T-helper 1 cell treated with Interleukin-12 subunit alpha and Interleukin-12 subunit beta and Interleukin-4 antibody, amounts not matched to agents 30 μg/mL and 1 μg/mL, for 36 hours (primary cell): ENCODE measurements around the gene SLC47A1.
A peak's percentile ranks its signal among the peaks of the same experiment; 100 is the strongest.
"Not testable (repeated sequence)": the region's sequence is repeated elsewhere in the genome, so short reads cannot be mapped to it uniquely, and the experiment has no call there.

ENCODE experiments used
- H3K27ac Mint-ChIP-seq: one replicate; pipeline ENCODE4 v1.8.0; 2021; ENCODE audit warnings: mild to moderate bottlenecking, mixed read lengths
- H3K27me3 Mint-ChIP-seq: one replicate; pipeline ENCODE4 v1.8.0; 2021; ENCODE audit warnings: low read depth, mixed read lengths
- H3K36me3 Mint-ChIP-seq: one replicate; pipeline ENCODE4 v1.8.0; 2021; ENCODE audit warnings: low read depth, mixed read lengths
- H3K4me1 Mint-ChIP-seq: one replicate; pipeline ENCODE4 v1.8.0; 2021; ENCODE audit warnings: low read depth, mixed read lengths
- H3K4me3 Mint-ChIP-seq: one replicate; pipeline ENCODE4 v1.8.0; 2021; ENCODE audit warnings: mild to moderate bottlenecking, moderate library complexity, mixed read lengths
- H3K9me3 Mint-ChIP-seq: one replicate; pipeline ENCODE4 v1.8.0; 2021; ENCODE audit warnings: mixed read lengths

SLC47A1 gene, protein sequence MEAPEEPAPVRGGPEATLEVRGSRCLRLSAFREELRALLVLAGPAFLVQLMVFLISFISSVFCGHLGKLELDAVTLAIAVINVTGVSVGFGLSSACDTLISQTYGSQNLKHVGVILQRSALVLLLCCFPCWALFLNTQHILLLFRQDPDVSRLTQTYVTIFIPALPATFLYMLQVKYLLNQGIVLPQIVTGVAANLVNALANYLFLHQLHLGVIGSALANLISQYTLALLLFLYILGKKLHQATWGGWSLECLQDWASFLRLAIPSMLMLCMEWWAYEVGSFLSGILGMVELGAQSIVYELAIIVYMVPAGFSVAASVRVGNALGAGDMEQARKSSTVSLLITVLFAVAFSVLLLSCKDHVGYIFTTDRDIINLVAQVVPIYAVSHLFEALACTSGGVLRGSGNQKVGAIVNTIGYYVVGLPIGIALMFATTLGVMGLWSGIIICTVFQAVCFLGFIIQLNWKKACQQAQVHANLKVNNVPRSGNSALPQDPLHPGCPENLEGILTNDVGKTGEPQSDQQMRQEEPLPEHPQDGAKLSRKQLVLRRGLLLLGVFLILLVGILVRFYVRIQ

DNA sequence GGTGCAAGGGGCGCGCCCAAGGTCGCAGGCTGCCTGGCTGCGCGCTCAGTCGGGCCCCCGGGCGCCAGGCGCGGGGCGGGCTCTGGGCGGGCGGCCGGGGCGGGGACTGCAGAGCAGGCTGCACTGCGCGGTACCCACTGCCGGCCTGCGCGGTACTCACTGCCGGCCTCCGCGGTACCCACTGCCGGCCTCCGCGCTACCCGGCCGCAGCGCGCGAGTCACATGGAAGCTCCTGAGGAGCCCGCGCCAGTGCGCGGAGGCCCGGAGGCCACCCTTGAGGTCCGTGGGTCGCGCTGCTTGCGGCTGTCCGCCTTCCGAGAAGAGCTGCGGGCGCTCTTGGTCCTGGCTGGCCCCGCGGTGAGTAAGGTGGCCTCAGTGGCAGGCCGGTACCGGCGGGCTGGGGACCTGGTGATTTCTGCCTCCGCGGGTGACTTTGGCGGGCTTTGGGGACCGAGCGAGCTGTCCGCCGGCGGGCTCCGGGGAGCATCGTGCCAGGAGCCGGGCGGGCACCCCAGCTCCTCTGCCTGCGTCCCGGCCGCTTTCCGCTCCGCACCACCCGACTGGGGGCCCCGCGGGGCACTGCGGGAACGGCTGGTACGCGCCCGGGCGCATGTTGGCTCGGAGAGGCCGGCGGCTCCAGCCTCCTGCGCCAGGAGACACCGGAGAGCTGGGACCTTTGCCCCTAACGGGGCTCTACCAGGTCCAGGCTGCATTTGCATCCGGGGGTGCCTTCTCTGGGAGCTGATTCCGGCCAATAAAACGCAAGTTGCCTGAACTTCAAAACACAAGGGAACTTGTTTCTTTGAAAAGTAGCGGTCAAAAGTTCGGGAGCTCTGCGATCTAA lies at the start of gene SLC47A1:
Gene SLC47A1 (plus strand): TSS at position 137 of the 844 bp plus-strand sequence. CDS start 86 bp downstream, at position 223.
- H3K9me3 Mint-ChIP-seq: no peaks in the 10 kb centered on the region
- H3K36me3 Mint-ChIP-seq: no peaks in the 10 kb centered on the region
- peaks cover 53% of the 10 kb centered on the region for H3K27me3 Mint-ChIP-seq
- H3K4me1 Mint-ChIP-seq: peaks cover 1% of the 10 kb centered on the region
- H3K4me3 Mint-ChIP-seq: peak within 1 kb of the TSS; percentile 45
- no peak within 1 kb of the TSS for H3K27ac Mint-ChIP-seq

DNA sequence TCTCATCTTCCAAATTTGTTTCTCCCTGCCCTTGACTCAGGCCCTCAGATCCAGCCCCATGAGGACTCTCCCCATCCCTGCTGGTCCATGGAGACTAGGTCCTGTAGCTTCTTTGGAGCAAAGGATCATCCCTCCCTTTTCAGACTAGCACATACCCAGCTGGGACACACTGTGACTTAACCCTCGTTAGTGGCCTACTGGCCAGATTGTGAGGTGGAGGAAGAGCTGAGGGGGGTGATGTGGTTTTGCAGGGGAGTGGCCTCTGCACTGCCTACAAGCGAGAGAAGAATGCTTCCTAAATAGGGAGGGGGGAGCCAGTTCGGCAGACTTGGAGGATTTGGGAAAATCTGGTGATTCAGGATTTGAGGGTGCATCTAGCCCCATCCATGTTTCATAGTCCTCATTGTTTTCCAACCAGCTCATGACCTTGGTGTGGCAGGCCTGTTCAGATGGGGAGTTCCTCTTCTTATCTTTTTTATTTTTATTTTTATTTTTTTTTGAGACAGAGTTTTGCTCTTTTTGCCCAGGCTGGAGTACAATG lies 47.8 kb upstream of the SLC47A1 start:
- H3K9me3 Mint-ChIP-seq: no peaks in the 10 kb centered on the region
- no peak overlapping the region for H3K4me3 Mint-ChIP-seq
- no peaks in the 10 kb centered on the region for H3K27me3 Mint-ChIP-seq
- H3K36me3 Mint-ChIP-seq: no peaks in the 10 kb centered on the region
- H3K4me1 Mint-ChIP-seq: no peaks in the 10 kb centered on the region
- H3K27ac Mint-ChIP-seq: no peak overlapping the region

DNA sequence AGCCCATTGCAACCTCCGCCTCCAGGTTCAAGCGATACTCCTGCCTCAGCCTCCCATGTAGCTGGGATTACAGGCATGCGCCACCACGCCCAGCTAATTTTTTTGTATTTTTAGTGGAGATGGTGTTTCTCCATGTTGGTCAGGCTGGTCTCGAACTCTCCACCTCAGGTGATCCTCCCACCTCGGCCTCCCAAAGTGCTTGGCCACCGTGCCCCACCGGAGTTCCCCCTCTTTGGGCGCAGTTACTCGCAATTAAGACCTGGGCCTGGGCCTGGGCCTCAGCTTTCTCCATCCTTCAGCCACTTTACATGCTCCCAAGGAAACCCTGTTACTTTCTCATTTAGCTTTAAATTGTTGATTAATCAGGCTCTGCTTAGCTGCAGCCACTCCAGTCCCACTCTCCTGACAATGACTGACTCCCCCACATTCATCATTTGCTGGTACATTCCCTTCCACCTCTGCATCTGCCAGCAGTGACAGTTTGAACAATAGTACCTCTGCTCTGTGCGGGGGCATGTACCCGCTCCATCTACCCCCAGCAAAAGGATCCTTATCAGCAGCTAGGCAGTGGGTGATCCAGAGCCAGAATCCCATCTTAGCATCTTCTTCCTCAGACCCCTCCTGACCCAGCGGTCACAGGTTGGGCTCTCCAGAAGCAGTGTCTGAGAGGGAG lies 47.2 kb upstream of the SLC47A1 start:
- Mint-ChIP-seq H3K27ac (no peak overlapping the region), H3K27me3 (no peaks in the 10 kb centered on the region), H3K4me3 (no peak overlapping the region), H3K4me1 (no peaks in the 10 kb centered on the region), H3K9me3 (no peaks in the 10 kb centered on the region), H3K36me3 (no peaks in the 10 kb centered on the region)

DNA sequence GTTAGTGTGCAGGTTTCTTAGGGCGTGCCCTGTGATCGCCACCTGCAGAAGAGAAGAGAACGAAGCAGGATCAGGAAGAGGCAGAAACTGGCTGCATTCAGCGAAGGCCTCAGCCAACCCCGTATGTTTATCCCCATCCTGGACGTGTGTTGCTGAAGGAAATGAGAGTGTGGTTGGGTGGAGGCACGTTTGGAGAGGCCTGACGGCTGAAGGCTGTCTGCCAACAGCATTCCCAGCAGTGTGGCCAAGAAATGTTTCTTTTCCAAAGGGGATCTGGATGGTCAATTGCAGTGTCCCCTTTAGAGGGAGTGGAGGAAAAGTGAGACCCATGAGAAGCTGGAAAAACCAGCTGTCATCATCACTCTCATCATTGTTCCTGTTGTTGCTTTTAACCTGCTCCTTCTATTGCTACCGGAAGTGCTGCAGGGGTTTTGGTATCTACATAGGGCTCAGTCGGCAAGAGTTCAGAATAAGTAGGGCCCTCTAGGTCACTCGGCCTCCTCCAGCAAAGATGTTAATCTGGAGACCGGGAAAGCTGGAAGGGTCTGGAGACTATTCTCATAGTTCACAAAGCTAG lies 46.5 kb upstream of the SLC47A1 start:
- no peak overlapping the region for H3K4me3 Mint-ChIP-seq
- no peaks in the 10 kb centered on the region for H3K27me3 Mint-ChIP-seq
- H3K9me3 Mint-ChIP-seq: no peaks in the 10 kb centered on the region
- no peaks in the 10 kb centered on the region for H3K4me1 Mint-ChIP-seq
- no peak overlapping the region for H3K27ac Mint-ChIP-seq
- no peaks in the 10 kb centered on the region for H3K36me3 Mint-ChIP-seq

DNA sequence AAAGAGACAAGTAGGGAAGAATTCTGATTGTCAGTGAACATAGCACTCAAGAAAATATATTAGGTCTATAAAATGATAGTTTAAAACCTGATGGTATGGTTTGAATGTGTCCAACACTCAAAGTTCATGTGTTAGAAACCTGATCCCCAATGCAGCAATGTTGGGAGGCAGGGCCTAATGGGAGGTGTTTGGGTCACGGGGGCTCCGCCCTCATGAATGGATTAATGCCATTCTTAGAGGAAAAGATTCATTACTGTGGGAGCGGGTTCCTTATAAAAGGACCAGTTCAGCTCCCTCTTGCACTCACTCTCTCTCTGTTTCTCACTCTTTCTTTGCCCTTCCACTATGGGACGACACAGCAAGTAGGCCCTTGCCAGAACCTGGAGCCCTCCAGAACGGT lies 41.5 kb upstream of the SLC47A1 start:
- no peaks in the 10 kb centered on the region for H3K27me3 Mint-ChIP-seq
- no peaks in the 10 kb centered on the region for H3K36me3 Mint-ChIP-seq
- no peaks in the 10 kb centered on the region for H3K4me1 Mint-ChIP-seq
- no peak overlapping the region for H3K27ac Mint-ChIP-seq
- no peak overlapping the region for H3K4me3 Mint-ChIP-seq
- H3K9me3 Mint-ChIP-seq: no peaks in the 10 kb centered on the region

DNA sequence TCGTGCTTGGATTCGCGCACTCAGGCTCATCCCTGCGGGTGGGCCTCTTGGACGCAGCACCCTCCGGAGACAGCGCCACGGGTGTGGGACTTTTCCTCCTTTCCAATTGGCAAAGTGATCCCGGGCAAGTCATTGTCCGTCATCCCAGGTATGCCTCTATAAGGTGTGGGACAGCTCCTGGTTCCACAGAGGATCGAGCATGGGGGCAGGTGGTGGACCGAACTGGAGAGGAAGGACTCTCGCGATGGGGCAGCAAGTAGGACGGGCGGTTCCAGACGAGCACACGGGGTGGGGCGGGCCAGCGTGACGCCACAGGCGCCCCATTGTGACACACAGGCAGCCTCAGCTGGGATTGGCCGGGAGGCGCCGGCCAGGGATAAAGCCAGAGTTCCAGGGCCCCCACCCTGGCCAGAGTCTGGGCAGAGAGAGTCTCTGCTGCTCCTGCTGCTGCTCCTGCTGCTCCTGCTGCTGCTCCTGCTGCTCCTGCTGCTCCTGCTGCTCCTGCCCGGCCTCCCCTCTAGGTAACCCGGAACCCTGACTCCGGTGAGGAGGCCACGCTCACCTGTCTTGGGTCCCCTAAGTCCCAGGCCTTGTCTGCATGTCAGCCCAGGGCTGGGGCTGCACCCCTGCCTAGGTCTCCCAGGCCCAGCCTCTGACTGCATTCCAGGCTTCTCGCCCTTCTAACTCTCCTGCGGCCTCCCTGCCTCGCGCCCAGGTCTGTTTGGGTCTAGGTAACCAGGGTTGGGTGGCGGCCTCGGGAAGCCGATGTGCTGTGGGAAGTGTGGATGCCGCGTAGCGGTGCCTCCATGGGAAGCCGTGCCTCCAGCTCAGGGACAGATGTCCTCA lies 38.5 kb upstream of the SLC47A1 start:
- Mint-ChIP-seq H3K36me3 (no peaks in the 10 kb centered on the region), H3K27me3 (peaks cover 1% of the 10 kb centered on the region), H3K27ac (no peak overlapping the region), H3K4me3 (no peak overlapping the region), H3K9me3 (no peaks in the 10 kb centered on the region), H3K4me1 (no peaks in the 10 kb centered on the region)

DNA sequence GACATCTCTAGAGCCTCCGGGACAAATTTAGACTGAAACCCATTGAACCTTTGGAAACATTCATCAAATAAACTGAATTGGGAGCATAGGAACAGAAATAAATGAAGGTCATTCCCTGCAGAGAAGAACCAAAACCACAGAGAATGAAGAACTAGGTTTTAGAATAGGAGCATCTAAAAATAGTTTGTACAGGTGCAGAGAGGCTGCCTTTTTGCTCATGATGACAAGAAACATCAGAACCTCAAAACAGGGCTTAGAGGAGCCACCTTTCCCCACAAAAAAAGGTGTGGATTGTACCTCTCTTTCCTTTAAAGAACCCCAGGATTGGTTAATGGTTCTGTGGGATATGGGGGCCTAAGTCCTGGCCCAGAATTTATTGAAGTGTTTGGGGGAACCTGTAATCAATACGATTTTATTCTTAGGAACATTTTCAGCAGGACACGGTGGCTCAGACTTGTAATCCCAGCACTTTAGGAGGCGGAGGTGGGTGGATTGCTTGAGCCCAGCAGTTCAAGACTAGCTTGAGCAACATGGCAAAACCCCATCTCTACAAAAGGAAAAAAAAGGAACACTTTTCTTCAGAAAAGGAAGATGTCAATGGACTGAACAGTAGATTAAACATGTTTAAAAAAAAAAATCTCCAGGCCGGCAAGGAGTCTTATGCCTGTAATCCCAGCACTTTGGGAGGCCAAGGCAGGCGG lies 37.7 kb upstream of the SLC47A1 start:
- Mint-ChIP-seq H3K9me3 (no peaks in the 10 kb centered on the region), H3K4me3 (no peak overlapping the region), H3K36me3 (no peaks in the 10 kb centered on the region), H3K4me1 (no peaks in the 10 kb centered on the region), H3K27me3 (peaks cover 8% of the 10 kb centered on the region), H3K27ac (no peak overlapping the region)

DNA sequence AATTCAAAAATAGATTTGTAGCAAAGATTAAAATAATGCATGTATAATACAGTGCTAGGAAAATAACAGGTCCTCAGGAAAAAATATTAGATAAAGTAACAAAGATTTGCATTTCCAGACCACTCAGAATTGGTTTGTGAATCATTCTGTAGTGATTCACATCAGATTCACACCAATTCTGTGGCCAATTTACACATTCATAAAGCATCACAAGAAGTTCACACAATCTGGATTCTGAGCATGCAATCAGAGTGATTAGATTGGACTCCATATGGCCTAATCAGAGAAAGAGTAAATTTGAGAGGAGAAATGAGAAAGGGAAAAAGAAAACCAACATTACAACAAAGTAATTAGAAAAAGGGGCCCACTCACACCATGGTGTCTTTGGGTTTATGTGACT lies 36.0 kb upstream of the SLC47A1 start:
- no peaks in the 10 kb centered on the region for H3K9me3 Mint-ChIP-seq
- H3K27me3 Mint-ChIP-seq: peaks cover 8% of the 10 kb centered on the region
- H3K4me1 Mint-ChIP-seq: peaks cover under 1% of the 10 kb centered on the region
- no peaks in the 10 kb centered on the region for H3K36me3 Mint-ChIP-seq
- no peak overlapping the region for H3K27ac Mint-ChIP-seq
- no peak overlapping the region for H3K4me3 Mint-ChIP-seq

DNA sequence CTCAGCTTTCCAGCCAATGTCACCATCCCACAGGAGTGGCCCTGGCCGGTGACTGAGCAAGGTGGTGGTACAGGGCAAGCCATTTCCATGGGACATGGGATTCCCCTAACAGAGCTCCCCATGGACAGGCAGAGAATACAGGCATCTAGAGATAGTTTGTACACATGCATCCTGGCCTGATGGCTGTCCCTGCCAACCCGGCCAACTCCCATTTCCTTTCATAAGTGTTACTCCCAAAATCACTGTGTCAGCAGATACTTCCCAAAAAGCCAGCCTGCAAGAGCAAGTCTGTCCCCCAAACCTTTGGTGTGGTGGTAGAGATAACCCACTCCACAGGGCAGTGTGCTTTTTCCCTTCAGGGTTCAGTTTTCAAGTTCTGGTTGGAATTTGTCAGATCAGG lies 32.4 kb upstream of the SLC47A1 start:
- no peak overlapping the region for H3K27ac Mint-ChIP-seq
- H3K4me1 Mint-ChIP-seq: peaks cover 2% of the 10 kb centered on the region

DNA sequence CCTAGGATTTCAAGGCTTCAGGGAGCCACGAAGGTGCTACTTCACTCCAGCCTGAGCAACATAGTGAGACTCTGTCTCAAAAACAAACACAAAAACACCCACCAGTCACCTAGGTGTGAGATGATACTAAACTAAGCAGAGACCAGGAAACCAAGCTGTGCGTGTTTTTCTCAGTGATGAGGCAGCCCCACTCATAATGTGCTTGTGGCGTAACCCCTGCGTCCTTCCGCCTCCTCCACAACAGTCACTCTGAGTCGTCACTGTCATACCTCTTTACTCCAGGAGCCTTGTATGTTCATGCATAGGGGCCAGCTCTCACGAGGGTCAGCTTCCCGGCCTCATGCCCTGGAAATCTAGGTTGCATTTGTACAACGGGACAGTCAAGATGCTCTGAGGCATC lies 31.1 kb upstream of the SLC47A1 start:
- Mint-ChIP-seq H3K36me3 (no peaks in the 10 kb centered on the region), H3K9me3 (no peaks in the 10 kb centered on the region), H3K4me3 (no peak overlapping the region), H3K27me3 (peaks cover 18% of the 10 kb centered on the region), H3K4me1 (peaks cover 2% of the 10 kb centered on the region), H3K27ac (peak overlapping the region; percentile 64)

More for the DNA sequence above, 32.4 kb upstream of the SLC47A1 start:
- H3K36me3 Mint-ChIP-seq: no peaks in the 10 kb centered on the region
- H3K27me3 Mint-ChIP-seq: peaks cover 17% of the 10 kb centered on the region
- no peaks in the 10 kb centered on the region for H3K9me3 Mint-ChIP-seq
- no peak overlapping the region for H3K4me3 Mint-ChIP-seq

DNA sequence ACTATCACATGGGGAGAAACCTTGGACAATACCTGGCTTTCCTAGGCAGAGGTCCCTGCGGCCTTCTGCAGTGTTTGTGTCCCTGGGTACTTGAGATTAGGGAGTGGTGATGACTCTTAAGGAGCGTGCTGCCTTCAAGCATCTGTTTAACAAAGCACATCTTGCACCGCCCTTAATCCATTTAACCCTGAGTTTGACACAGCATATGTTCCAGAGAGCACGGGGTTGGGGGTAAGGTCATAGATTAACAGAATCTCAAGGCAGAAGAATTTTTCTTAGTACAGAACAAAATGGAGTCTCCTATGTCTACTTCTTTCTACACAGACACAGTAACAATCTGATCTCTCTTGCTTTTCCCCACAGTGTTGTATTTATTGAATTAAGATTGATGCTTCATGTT lies 28.1 kb upstream of the SLC47A1 start:
- H3K4me1 Mint-ChIP-seq: not testable (repeated sequence)

DNA sequence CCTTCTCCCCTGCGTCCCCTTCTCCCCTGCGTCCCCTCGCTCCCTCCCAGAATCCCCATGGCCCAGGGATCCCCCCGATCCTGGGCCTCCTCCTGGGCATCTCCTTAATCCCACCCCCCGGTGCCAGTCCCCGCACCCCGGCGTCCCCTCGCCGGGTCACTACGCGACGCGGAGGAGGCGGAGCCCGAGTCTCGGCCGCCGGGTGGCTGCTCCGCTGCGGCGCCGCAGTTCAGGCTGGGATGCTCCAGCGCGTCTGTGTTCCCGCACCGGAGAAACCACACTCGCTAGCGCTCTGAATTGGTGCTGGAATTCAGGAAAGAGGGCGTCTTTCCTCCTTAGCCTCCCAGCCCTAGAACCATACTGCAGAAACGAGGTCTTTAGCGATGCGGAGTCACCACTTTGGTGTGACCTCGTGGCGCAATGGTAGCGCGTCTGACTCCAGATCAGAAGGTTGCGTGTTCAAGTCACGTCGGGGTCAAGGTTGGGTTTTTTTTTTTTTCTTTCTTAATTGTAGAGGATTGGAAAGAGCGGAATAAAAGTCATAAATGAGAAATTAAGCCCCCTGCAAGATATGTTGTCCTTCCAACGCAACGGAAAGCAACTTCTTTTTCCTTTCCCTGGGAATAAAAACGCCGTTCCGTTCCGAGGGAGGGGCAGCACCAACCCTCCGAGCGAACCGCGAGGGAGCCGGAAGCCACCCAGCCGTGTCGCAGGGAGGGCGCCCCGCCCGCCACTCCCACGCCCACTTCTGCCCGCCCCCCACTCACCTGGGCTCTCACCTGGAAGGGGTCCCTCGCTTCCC lies 25.7 kb upstream of the SLC47A1 start:
- H3K4me3 Mint-ChIP-seq: peak overlapping the region; percentile 91
- peaks cover 19% of the 10 kb centered on the region for H3K27me3 Mint-ChIP-seq
- no peaks in the 10 kb centered on the region for H3K9me3 Mint-ChIP-seq
- H3K4me1 Mint-ChIP-seq: peaks cover 7% of the 10 kb centered on the region
- H3K36me3 Mint-ChIP-seq: peaks cover 3% of the 10 kb centered on the region
- peak overlapping the region; percentile 92 for H3K27ac Mint-ChIP-seq

More for the DNA sequence above, 28.1 kb upstream of the SLC47A1 start:
- H3K27ac Mint-ChIP-seq, H3K36me3 Mint-ChIP-seq, H3K9me3 Mint-ChIP-seq: not testable (repeated sequence)
- H3K4me3 Mint-ChIP-seq: peak overlapping the region; percentile 42
- peaks cover 22% of the 10 kb centered on the region for H3K27me3 Mint-ChIP-seq
